Suprapubic skin (tissue), 4 donors: ENCODE measurements around the gene CPS1. TPM values are rescaled to one million over a fixed set of nuclear protein-coding genes. Genes with fewer than 3 reads are reported as not detected.

Experiments used
- DNase-seq, 2 donors: peaks; one replicate each; pipeline ENCODE4 v3.0.0-alpha.2; 2019; ENCODE audit warnings: low spot score in 2 of 2
- H3K27ac ChIP-seq: fragments of 200-600 bp; sonication (generic); one replicate; pipeline ENCODE4 v1.5.1; 2019
- H3K27me3 ChIP-seq: fragments of 200-600 bp; sonication (generic); one replicate; pipeline ENCODE4 v1.5.1; 2019
- H3K36me3 ChIP-seq: fragments of 200-600 bp; sonication (generic); one replicate; pipeline ENCODE4 v1.5.1; 2019
- H3K4me1 ChIP-seq: fragments of 200-600 bp; sonication (generic); one replicate; pipeline ENCODE4 v1.5.1; 2019
- H3K4me3 ChIP-seq: fragments of 200-600 bp; sonication (generic); one replicate; pipeline ENCODE4 v1.5.1; 2019; ENCODE audit warnings: mild to moderate bottlenecking
- H3K9me3 ChIP-seq: fragments of 200-600 bp; sonication (generic); one replicate; pipeline ENCODE4 v1.5.1; 2019
- CTCF ChIP-seq, 2 donors: fragments of 200-600 bp in 1 of 2; fragments of 450-650 bp in 1 of 2; sonication (generic) in 1 of 2; IDR thresholded peaks; one replicate each; pipeline ENCODE4 v1.5.1; 2016 to 2019; ENCODE audit warnings: antibody characterized with exemption in 2 of 2, mild to moderate bottlenecking in 1 of 2, moderate library complexity in 1 of 2
- EP300 ChIP-seq: sonication (generic); formaldehyde crosslinking; IDR thresholded peaks from one replicate; pipeline ENCODE4 v1.6.1; 2017; ENCODE audit warnings: antibody characterized with exemption
- POLR2A ChIP-seq, 2 donors: fragments of 450-650 bp; IDR thresholded peaks; one replicate each; pipeline ENCODE4 v1.6.1; 2017; ENCODE audit warnings: antibody characterized with exemption in 2 of 2, mild to moderate bottlenecking in 2 of 2, moderate library complexity in 2 of 2
- POLR2AphosphoS5 ChIP-seq, 3 donors: sonication (generic); formaldehyde crosslinking; IDR thresholded peaks; one replicate each; pipeline ENCODE4 v1.6.1; 2017; ENCODE audit warnings: antibody characterized with exemption in 3 of 3
- WGBS: methylation state at CpG from one replicate; pipeline ENCODE4 v1.1.5; 2018; 5-methylcytosine and 5-hydroxymethylcytosine counted together
- total RNA-seq, 4 donors: library from RNA; depleted of rRNA; stranded (reverse); fragments of >200 nt; gene quantifications; one replicate each; pipeline ENCODE4 v1.1.0, GENCODE V29; 2016

The CPS1 gene
- total RNA-seq, 4 donors from 2014 or later: 3.6 to 7.0 (median 5.5) TPM

DNA sequence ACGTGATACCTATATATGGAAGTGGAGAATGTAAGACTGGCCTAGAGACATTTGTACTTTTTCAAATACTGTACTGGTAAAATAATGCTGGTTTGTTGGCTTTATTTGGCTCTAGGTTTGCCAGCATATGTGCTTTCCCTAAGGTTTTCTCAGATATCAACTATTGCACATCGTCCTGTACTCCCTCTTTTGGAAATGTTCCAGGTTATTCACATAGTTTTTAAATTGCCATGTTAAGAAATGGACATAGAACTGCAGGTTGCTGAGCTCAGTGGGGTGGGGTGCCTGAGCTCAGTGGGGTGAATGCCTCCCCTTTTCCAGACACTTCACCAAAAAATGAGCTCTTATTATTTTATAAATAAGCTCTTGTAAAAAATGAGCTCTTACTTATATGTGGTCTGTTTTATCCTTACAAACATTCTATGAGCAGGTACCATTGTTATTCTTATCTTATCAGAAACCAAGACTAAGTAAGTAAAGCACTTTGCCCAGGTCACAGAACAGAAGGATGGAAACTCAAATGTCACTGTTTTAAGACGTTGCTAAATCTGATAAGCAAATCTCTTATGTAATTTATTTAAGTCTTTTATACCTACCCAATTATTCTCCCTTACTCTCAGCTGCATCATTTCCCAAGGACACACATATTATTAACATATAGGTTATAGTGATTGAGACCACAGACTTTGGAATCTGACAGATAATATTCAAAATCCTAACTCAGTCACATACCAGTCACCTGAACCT is 99.0 kb downstream of the CPS1 start:
- no peaks in the 10 kb centered on the region for H3K9me3 ChIP-seq
- H3K4me3 ChIP-seq: no peak overlapping the region
- WGBS: 31% methylated on average over 3 of the region's 3 CpGs
- DNase-seq: no peak
- H3K27me3 ChIP-seq: no peaks in the 10 kb centered on the region
- TF ChIP-seq CTCF (IDR thresholded peaks at IDR 0.05): no peak
- no peak for TF ChIP-seq POLR2AphosphoS5 (IDR thresholded peaks at IDR 0.05)
- no peak for TF ChIP-seq POLR2A (IDR thresholded peaks at IDR 0.05)
- TF ChIP-seq EP300: no peak
- H3K36me3 ChIP-seq: no peaks in the 10 kb centered on the region
- H3K4me1 ChIP-seq: no peaks in the 10 kb centered on the region
- H3K27ac ChIP-seq: no peak overlapping the region

DNA sequence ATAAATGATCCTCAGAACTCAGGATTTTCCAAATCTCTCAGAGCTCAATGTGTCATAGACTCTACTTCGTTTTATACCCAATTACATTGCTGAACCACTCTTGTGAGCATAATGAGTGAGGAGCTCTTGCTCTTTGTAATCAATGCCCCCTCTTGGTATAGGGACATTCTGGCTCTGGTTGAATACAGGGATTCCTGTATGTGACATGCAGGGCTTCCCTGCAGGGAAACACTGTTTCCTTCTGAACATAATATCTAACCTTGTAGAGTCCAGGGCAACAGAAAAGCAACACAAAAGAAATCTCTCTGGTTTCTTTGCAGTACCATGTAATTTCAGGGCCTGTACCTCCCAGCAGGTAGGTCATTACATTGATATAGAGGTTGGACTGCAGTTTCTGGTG is 101.5 kb downstream of the CPS1 start:
- Histone ChIP-seq H3K9me3 (no peaks in the 10 kb centered on the region), H3K36me3 (no peaks in the 10 kb centered on the region), H3K27ac (no peak overlapping the region), H3K4me1 (no peaks in the 10 kb centered on the region), H3K4me3 (no peak overlapping the region), H3K27me3 (no peaks in the 10 kb centered on the region)
- WGBS: 76% methylated on average over 1 of the region's 1 CpG
- no peak for TF ChIP-seq CTCF (IDR thresholded peaks at IDR 0.05)
- TF ChIP-seq EP300: no peak
- TF ChIP-seq POLR2A (IDR thresholded peaks at IDR 0.05): no peak
- no peak for TF ChIP-seq POLR2AphosphoS5 (IDR thresholded peaks at IDR 0.05)
- no peak for DNase-seq

GRCh38 chr2:210660751-210661150 is 104.4 kb downstream of the CPS1 start:
- Histone ChIP-seq H3K9me3 (no peaks in the 10 kb centered on the region), H3K27me3 (no peaks in the 10 kb centered on the region), H3K4me3 (no peak overlapping the region), H3K27ac (no peak overlapping the region), H3K36me3 (no peaks in the 10 kb centered on the region), H3K4me1 (no peaks in the 10 kb centered on the region)
- TF ChIP-seq POLR2A (IDR thresholded peaks at IDR 0.05) (no peak), CTCF (IDR thresholded peaks at IDR 0.05) (no peak), EP300 (no peak), POLR2AphosphoS5 (IDR thresholded peaks at IDR 0.05) (no peak)
- no peak for DNase-seq

DNA sequence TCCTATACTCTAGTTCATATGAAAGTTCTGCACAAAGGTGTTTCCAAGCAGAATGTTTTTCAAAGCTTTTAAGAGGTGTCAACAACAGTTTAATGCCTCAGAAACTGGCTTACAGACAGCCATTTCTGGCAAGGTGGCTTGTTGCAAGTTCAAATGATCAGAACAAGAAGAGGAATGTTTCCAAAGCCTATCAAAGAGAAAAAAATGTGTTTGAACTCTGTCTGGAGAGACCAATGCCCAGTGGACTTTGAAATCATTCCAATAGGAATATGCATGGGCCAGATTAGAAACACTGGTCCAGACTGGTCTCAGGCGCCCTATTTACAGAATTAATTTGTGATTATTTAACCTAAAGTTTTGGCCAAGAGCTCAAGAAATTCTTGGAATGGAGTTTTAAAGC is 106.2 kb downstream of the CPS1 start:
- no peak overlapping the region for H3K27ac ChIP-seq
- TF ChIP-seq EP300: no peak
- TF ChIP-seq CTCF (IDR thresholded peaks at IDR 0.05): no peak
- TF ChIP-seq POLR2A (IDR thresholded peaks at IDR 0.05): no peak
- TF ChIP-seq POLR2AphosphoS5 (IDR thresholded peaks at IDR 0.05): no peak
- WGBS: 86% methylated on average over 1 of the region's 1 CpG
- H3K36me3 ChIP-seq: no peaks in the 10 kb centered on the region
- H3K27me3 ChIP-seq: no peaks in the 10 kb centered on the region
- no peak overlapping the region for H3K4me3 ChIP-seq
- no peaks in the 10 kb centered on the region for H3K9me3 ChIP-seq
- no peaks in the 10 kb centered on the region for H3K4me1 ChIP-seq
- no peak for DNase-seq

DNA sequence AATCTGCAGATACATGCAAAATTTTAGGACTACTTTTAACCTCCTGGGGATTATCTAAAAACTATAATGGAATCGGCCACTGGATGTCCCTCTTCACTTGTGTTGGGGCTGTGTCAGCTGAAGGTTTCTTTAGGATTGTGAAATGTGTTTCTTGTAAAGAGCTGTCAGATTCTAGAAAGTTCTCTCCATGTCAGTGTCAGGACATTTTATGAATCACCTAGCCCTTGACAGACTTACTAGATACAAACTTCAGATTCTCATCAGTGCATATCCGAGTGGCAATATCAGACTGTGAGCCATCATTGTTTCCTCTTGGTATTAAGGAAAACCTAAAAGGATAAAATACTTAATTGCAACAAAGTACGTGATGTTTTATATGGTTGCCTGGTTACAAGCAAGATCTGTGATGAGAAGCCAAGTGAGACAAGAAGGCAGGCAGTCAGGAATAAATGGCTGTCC is 107.3 kb downstream of the CPS1 start:
- no peaks in the 10 kb centered on the region for H3K9me3 ChIP-seq
- DNase-seq: no peak
- no peak for TF ChIP-seq CTCF (IDR thresholded peaks at IDR 0.05)
- no peak for TF ChIP-seq EP300
- no peak for TF ChIP-seq POLR2A (IDR thresholded peaks at IDR 0.05)
- TF ChIP-seq POLR2AphosphoS5 (IDR thresholded peaks at IDR 0.05): no peak
- no peaks in the 10 kb centered on the region for H3K4me1 ChIP-seq
- H3K27me3 ChIP-seq: no peaks in the 10 kb centered on the region
- 45% methylated on average over 3 of the region's 3 CpGs for WGBS
- no peaks in the 10 kb centered on the region for H3K36me3 ChIP-seq
- H3K27ac ChIP-seq: no peak overlapping the region
- no peak overlapping the region for H3K4me3 ChIP-seq
